ENCODE data around the gene DPY19L2.
"Not testable (repeated sequence)": the region's sequence is repeated elsewhere in the genome, so short reads cannot be mapped to it uniquely, and the experiment has no call there.

DPY19L2 gene

GRCh38 chr12:63658501-63658900 lies 9.8 kb downstream of the DPY19L2 start:
- DNase-seq, result not testable (repeated sequence)

DNA sequence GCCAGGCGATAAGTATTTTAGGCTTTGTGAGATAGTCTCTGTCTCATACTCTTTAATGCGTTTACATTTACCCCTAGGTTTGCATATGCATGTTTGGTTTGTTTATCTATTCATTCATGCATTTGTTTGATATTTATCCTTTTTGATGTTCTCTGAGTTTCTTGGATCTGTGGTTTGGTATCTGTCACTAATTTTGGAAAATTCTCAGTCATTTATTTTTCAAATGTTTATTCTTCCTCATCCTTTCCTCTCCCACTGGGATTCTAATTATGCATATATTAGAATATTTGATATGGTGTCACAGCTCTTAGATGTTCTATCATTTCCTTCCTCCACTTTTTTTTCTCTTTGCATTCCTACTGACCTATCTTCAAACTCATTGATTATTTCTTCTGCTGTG lies 11.9 kb downstream of the DPY19L2 start:
- not testable (repeated sequence) for DNase-seq

- DNase-seq, result not testable (repeated sequence)
Measured at GRCh38 chr12:63655543-63656257, 12.6 kb downstream of the DPY19L2 start.

- not testable (repeated sequence) for DNase-seq
Measured at GRCh38 chr12:63654481-63654880, 13.8 kb downstream of the DPY19L2 start.

DNA sequence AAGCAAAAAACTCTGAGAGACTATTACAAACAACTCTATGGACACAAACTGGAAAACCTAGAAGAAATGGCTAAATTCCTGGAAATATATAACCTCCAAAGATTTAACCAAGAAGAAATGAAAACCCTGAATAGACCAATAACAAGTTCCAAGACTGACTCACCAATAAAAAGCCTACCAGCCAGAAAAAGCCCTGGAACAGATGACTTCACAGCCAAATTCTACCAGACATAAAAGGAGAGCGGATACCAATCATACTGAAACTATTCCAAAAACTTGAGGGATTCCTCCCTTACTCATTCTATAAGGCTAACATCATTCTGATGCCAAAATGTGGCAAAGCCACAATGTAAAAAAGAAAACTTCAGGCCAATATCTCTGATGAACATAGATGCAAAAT lies 18.8 kb downstream of the DPY19L2 start:
- not testable (repeated sequence) for DNase-seq

DNA sequence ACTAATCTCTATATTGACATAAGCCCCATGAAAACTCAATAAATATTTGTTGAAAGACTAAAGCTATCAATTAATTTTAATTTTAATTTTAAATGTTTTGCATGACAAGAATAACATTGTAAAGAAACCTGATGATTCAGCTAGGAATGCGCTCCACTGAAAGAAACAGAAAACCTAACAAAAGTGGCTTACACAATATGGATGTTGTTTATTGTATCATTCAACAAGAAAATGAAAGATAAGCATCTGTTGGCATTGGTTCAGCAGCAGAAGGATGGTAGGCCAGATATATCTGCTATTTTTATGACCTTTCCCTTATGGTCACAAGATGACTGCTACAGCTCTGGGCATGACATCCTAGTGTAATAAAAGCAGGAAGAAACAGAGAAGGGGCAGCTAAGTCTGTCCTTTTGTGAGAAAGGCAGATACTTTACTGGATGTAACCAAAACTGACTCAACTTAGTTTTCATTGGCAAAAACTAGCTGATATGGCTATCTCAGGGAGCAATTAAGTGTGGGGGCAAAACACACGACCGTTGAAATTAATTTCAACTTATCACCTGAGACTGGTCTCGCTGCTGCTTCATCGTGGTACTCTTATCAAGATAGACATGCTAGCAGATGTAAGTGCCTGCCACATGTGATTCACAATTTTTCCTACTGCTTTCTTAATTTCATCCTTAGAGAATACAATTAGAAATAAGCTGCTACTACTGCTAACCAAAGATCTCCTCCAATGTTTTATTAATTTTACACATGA lies 24.7 kb downstream of the DPY19L2 start:
- DNase-seq, result not testable (repeated sequence)

GRCh38 chr12:63624258-63624657 lies 44.0 kb downstream of the DPY19L2 start:
- DNase-seq, result not testable (repeated sequence)

- not testable (repeated sequence) for DNase-seq
Measured at GRCh38 chr12:63615544-63615943, 52.7 kb downstream of the DPY19L2 start.

DNA sequence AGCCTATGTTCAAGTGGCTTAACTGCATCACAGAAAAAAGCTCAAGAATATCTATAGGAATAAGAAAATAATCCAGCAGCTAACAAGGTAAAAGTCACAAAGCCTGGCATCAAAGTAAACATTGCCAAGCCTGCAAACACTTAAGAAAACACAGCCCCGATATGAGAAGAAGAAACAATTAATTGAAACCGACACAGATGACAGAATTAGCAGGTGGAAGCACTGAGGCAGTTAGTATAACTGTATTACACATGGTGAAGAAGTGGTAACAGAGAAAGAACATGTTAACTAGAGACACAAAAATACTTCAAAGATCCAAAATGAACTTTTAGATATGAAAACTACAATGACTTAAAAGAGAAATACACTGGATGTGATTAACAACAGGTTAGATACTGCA lies 57.0 kb downstream of the DPY19L2 start:
- not testable (repeated sequence) for DNase-seq

- not testable (repeated sequence) for DNase-seq
Measured at GRCh38 chr12:63609281-63609680, 59.0 kb downstream of the DPY19L2 start.

DNA sequence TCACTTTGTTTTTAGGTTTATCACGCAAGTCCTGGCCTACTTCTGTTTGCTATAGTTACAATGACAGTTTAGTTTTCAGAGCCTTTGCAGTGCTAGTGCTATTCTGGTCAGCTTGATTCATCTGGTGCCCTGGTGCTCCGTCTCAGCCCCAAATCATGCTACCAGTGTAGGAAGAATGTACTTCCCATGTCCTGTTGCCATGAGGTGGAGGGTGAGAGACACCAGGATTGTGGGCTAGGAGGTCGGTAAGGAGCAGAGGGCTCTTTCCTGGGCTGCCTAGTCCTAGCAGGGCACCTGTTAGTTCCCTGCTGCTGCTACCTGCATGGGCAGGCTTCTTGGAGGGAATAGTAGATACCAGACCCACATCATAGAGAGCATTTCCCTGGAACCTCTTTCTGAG lies 63.3 kb downstream of the DPY19L2 start:
- DNase-seq, result not testable (repeated sequence)

DNA sequence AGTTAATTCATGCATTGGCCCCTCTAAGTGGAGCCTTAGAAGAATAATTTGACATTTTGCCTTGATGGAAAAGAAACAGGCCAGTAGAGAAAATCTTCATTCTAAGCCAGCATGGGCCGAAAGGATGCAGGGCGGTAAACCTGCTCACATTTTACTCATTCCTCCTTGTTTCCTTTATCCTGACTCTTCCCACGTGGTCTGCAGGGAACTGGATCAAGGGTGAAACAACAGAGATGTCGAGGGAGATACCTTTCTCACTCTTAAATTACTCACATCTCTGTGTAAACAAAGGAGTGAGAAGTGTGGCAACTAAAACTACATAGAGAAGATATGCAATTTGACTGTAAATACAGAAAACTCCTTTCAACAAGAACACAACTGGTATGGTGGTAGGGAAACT lies 73.5 kb downstream of the DPY19L2 start:
- not testable (repeated sequence) for DNase-seq

DNA sequence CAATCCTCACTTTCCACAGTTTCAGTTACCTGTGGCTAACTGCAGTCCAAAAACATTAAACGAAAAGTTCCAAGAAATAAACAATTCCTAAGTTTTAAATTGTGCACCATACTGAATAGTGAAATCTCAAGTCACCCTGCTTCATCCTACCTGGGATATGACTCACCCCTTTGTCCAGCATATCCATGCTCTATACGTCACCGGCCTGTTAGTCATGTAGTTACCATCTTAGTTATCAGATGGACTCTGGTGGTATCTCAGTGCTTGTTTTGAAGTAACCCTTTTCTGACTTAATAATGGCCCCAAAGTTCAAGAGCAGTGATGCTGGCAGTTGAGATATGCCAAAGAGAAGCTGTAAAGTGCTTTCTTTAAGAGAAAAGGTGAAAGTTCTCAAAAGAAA lies 83.9 kb downstream of the DPY19L2 start:
- not testable (repeated sequence) for DNase-seq

GRCh38 chr12:63583289-63583688 lies 85.0 kb downstream of the DPY19L2 start:
- not testable (repeated sequence) for DNase-seq

DNA sequence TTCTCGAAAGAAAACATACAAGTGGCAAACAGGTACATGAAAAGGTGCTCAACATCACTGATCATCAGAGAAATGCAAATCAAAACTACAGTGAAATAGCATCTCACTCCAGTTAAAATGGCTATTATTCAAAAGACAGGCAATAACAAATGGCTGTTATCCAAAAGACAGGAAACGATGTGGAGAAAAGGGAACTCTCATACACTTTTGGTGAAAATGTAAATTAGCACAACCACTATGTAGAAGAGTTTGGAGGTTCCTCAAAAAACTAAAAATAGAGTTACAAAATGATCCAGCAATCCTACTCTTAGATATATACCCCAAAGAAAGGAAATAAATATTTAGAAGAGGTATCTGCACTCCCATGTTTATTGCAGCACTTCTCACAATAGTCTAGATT lies 90.7 kb downstream of the DPY19L2 start:
- not testable (repeated sequence) for DNase-seq

DNA sequence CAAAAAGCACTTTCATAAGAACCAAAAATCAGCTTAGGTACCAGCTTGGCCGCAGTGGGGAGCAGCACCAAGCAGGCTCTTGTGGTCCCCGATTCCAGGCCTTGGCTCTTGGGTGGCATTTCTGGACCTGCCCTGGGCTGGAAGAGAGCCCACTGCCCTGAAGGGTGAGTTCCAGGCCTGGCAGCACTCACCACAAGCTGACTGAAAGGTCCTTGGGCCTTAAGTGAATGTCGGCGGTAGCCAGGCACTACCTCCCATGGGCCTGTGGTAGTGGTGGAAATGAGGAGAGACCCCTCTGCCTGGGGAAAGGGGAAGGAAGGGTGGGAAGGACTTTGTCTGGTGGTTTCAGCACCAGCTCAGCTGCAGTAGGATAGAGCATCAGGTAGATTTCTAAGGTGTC lies 96.3 kb downstream of the DPY19L2 start:
- not testable (repeated sequence) for DNase-seq

DNA sequence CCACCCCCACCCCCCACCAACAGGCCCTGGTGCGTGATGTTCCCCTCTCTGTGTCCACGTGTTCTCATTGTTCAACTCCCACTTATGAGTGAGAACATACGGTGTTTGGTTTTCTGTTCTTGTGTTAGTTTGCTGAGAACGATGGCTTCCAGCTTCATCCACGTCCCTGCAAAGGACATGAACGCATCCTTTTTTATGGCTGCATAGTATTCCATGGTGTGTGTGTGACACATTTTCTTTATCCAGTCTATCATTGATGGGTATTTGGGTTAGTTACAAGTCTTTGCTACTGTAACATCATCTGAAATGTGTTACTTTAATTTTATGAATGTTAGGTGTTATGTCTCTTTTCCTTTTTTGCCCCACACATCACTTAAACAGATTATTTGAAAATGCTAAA lies 109.8 kb downstream of the DPY19L2 start:
- not testable (repeated sequence) for DNase-seq

DNA sequence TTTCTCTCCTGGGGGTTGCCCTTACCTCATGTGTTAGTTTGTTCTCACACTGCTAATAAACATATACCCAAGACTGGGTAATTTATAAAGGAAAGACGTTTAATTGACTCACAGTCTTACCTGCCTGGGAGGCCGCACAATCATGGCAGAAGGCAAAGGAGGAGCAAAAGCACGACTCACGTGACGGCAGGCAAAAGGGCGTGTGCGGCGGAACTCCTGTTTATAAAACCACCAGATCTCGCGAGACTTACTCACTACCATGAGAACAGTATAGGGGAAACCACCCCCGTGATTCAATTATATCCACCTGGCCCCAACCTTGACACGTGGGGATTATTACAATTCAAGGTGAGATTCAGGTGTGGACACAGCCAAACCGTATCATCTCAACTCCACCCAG lies 116.9 kb downstream of the DPY19L2 start:
- not testable (repeated sequence) for DNase-seq

DNA sequence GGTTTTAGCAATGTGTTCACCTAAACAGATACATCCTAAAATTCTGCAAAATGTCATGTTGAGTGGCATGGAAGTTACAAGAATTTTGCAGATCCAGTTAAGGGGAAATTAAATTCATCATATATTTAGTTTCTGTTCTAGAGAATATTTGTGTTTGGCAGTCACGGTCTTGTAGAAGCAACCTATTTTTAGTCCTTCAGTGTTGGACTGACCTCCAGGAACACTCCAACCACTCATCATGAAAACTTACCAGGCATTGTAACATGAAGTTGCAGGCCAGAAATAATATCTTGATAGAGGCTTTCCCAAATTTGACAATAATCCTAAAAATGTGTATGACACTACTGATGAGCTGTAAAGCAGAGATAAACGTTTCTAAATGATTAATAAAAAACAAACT lies 119.3 kb downstream of the DPY19L2 start:
- not testable (repeated sequence) for DNase-seq

DNA sequence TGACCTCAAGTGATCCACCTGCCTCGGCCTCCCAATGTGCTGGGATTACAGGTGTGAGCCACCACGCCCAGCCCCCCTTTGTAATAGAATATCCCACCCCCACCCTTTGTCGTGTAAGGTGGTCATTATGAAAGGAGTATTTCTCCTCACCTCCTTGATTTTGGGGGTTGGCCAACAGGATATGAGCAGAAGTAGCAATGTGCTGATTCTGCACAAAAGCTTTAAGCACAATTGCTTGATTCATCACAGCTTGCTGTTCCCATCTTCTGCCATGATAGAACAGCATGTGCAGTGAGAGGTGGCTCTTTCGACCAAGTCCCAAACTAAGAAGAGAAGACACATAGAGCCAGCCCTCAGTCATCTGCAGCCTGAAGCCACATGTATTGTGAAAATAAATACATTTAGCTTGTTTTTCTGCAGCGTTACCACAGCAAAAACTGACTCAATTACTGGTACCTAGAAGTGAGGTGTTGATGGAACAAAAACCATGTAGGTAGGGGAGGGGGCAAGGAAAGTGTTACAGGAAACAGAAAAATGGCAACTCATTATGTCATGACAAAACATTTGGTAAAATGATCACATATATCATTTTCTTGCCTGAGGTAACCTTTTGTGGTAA lies 122.9 kb downstream of the DPY19L2 start:
- DNase-seq, result not testable (repeated sequence)

GRCh38 chr12:63538656-63539055 lies 129.6 kb downstream of the DPY19L2 start:
- not testable (repeated sequence) for DNase-seq

DNA sequence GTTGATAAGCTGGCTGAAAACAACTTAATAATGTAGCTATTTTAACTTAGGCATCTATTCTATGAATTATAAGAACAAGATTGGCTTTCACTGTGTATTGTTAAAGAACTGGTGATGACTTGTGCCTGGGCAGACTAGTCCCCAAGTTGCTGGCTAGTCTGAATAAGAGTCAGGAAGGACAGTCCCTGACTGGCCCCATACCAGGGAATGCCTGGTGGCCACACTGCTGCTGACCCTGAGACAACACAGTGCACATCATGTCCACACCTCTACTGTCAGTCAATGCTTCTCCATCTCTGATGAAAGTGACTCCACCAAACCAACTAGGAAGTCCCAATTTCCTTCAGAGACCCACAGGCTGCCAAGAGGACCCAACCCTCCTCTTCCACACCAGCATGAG lies 130.5 kb downstream of the DPY19L2 start:
- DNase-seq, result not testable (repeated sequence)

DNA sequence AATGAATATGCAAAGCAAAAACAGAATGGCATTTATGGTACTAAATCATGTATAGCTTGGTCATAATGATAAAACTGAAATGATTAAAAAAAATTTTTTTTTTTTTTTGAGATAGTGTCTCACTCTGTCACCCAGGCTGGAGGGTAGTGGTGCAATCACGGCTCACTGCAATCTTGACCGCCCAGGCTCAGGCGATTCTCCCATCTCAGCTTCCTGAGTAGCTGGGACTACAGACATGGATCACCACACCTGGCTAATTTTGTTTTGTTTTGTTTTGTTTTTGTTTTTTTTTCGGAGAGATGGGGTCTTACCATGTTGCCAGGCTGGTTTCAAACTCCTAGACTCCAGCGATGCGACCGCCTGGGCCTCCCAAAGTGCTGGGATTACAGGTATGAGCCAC lies 138.7 kb downstream of the DPY19L2 start:
- not testable (repeated sequence) for DNase-seq

GRCh38 chr12:63525831-63526230 lies 142.5 kb downstream of the DPY19L2 start:
- no peak for DNase-seq

All from midbrain (tissue), 1 donor.